GM06990 (cell line): ENCODE measurements around the gene EVI5L.

ENCODE experiments used
- DNase-seq: peaks from one replicate; pipeline ENCODE4 v3.0.0-alpha.2; 2011; ENCODE audit not compliant: insufficient read length; ENCODE audit errors: extremely low read depth
- H3K27me3 ChIP-seq: replicated peaks from 2 replicates; pipeline ENCODE4 v1.6.0; 2011; ENCODE audit warnings: low read length; ENCODE audit not compliant: control insufficient read depth, insufficient read depth
- H3K36me3 ChIP-seq: 2 replicates; pipeline ENCODE4 v1.5.1; 2011; ENCODE audit warnings: low read length; ENCODE audit not compliant: control insufficient read depth, insufficient read depth
- H3K4me3 ChIP-seq: replicated peaks from 2 replicates; pipeline ENCODE4 v1.5.1; 2011; ENCODE audit warnings: low read depth, mild to moderate bottlenecking, control low read depth, low read length
- TF ChIP-seq, protein P1 (sequence below): IDR thresholded peaks from 2 replicates; pipeline ENCODE4 v1.5.1; 2011; ENCODE audit warnings: low read length, control low read depth, mild to moderate bottlenecking, inconsistent platforms; ENCODE audit not compliant: insufficient read depth, poor library complexity, severe bottlenecking

EVI5L gene

DNA sequence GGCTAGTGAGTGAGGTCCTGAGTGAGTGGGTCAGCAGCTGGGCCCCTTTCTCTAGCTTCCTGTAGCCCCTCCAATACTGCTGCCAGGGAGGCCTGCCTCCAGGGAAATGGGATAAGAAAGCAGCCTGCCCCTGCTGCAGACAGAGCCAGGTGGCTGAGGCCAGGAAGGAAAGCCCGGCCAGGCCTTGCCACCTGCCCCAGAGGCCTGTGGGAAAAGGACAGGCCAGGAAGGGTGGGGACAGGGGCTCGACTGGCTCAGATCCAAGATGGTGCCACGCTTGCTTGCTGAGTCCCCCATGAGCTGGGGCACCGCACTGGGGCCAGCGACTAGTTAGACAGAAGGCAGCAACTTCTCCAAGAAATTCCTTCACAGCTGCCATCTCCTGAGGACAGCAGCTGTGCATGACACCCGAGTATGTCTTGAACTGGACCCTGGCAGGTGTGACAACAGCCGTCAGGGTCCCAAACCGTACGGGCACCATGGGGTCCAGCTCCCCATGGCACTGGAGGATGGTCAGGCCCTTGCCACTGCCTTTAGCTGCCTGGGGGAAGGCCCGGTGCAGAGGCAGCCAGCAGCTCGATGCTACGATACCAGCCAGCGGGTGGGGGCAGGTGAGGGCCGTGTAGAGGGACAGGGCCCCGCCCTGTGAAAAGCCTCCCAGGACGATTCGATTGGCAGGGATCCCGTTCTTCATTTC is 49.2 kb downstream of the EVI5L start:
- Histone ChIP-seq H3K36me3 (no peaks in the 10 kb centered on the region), H3K4me3 (no peak overlapping the region), H3K27me3 (no peaks in the 10 kb centered on the region)
- TF ChIP-seq, protein P1, sequence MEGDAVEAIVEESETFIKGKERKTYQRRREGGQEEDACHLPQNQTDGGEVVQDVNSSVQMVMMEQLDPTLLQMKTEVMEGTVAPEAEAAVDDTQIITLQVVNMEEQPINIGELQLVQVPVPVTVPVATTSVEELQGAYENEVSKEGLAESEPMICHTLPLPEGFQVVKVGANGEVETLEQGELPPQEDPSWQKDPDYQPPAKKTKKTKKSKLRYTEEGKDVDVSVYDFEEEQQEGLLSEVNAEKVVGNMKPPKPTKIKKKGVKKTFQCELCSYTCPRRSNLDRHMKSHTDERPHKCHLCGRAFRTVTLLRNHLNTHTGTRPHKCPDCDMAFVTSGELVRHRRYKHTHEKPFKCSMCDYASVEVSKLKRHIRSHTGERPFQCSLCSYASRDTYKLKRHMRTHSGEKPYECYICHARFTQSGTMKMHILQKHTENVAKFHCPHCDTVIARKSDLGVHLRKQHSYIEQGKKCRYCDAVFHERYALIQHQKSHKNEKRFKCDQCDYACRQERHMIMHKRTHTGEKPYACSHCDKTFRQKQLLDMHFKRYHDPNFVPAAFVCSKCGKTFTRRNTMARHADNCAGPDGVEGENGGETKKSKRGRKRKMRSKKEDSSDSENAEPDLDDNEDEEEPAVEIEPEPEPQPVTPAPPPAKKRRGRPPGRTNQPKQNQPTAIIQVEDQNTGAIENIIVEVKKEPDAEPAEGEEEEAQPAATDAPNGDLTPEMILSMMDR, result no peak
- no peak for DNase-seq

DNA sequence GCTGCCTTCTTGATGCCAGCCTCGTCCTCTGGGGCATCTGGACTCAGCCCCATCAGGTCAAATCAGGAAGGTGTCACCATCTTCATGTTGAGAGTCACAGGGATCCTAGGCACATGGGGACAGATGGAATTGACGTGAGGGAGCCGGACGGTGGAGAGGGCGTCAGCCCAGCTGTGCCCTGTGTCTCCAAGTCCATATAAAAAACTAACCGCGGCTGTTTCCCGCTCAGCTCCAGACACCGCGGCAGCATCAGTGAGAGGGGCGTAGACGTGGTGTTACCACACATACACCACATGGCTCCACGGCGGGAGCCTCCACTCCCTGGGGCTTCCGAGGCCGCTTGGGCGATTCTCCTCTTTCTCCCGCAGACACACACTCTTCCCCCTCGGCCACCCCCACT is 49.8 kb downstream of the EVI5L start:
- H3K36me3 ChIP-seq, result no peaks in the 10 kb centered on the region
- H3K4me3 ChIP-seq, result no peak overlapping the region
- H3K27me3 ChIP-seq, result no peaks in the 10 kb centered on the region
- DNase-seq, result no peak
- TF ChIP-seq, protein P1, result no peak

DNA sequence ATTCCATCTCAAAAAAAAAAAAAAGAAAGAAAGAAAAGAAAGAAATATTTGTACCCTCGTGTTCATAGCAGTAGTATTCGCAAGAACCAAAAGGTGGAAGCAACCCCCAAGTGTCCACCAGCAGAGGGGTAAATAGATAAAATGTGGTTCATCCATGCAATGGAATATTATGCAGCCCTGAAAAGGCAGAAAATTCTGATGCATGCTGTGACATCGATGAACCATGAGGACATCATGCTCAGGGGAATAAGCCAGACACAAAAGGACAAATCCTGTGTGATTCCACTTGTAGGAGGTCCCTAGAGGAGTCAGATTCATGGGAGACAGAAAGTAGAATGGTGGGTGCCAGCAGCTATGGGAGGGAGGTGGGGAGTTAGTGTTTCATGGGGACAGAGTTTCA is 51.9 kb downstream of the EVI5L start:
- Histone ChIP-seq H3K36me3 (no peaks in the 10 kb centered on the region), H3K4me3 (no peak overlapping the region), H3K27me3 (no peaks in the 10 kb centered on the region)
- TF ChIP-seq, protein P1, result no peak
- DNase-seq, result no peak

DNA sequence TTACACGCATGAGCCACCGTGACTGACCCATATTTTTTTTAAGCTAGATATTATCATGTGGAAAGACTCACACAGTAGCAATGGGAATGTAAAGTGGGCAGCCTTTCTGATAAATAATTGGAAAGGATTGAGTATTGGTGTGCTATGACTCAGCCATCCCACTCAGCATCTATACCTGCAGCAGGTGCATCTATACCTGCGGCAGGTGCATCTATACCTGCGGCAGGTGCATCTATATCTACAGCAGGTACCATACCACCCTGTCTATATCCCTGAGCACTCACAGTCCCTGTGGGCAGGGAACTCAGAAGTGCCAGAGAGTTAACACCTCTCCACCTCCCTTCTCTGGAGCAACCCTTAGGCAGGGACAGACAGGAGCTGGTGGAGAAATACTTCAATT is 53.1 kb downstream of the EVI5L start:
- TF ChIP-seq, protein P1, result no peak
- Histone ChIP-seq H3K27me3 (no peaks in the 10 kb centered on the region), H3K36me3 (no peaks in the 10 kb centered on the region), H3K4me3 (no peak overlapping the region)
- no peak for DNase-seq

DNA sequence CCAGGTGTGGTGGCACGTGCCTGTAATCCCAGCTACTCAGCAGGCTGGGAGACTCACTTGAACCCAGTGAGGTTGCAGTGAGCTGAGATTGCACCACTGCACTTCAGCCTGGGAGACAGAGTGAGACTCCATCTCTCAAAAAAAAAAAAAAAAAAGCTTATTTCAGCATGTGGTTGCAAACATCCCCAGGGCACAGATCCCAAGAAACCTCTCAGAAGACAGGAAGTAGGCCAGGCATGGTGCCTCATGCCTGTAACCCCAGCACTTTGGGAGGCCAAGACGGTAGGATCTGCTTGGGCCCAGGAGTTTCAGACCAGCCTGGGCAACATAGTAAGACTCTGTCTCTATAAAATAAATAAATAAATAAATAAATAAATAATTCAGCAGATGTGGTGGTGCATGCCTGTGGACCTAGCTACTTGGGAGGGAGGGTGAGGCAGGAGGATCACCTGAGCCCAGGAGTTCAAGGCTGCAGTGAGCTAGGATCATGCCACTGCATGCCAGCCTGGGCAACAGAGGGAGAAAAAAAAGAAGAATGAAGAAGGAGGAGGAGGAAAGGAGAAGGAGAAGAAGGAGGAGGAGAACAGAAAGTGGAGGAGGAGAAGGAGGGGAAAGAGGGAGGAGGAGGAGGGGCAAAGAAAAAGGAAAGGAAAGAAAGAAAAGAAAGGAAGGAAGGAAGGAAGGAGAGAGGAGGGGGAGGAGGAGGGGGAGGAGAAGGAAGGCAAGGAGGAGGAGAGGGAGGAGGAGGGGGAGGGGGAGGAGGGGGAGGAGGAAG is 54.0 kb downstream of the EVI5L start:
- no peaks in the 10 kb centered on the region for H3K27me3 ChIP-seq
- H3K36me3 ChIP-seq, result no peaks in the 10 kb centered on the region
- TF ChIP-seq, protein P1, result no peak
- no peak for DNase-seq
- H3K4me3 ChIP-seq, result no peak overlapping the region
